HG03039 (cell line): ENCODE results near the gene MAML2.

Source experiments
- ATAC-seq: cut with Tn5 transposase; IDR thresholded peaks from one replicate; pipeline ENCODE4 v1.9.1; 2021; ENCODE audit warnings: mild to moderate bottlenecking, moderate library complexity; ENCODE audit not compliant: unreplicated experiment

MAML2 gene

GRCh38 chr11:96318850-96319249 is 24.1 kb downstream of the MAML2 start:
- ATAC-seq: no peak

DNA sequence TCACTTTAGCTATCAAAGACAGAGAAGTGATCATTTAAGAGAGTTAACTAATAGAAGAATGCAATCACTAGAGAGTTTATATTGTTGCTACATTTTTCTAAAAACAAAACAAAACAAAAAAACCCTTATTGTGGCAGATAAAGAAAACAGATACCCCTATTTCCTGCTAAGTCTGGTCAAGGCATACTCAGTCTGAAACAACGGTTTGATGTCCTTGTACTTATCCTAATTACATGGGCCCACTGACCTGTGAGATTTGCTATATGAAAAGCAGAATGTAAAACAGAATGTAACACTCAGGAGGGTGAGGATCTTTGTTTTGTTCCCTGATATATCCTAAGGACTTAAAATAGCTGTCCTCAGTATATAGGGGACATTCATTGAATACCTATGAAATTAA is 24.6 kb downstream of the MAML2 start:
- no peak for ATAC-seq

DNA sequence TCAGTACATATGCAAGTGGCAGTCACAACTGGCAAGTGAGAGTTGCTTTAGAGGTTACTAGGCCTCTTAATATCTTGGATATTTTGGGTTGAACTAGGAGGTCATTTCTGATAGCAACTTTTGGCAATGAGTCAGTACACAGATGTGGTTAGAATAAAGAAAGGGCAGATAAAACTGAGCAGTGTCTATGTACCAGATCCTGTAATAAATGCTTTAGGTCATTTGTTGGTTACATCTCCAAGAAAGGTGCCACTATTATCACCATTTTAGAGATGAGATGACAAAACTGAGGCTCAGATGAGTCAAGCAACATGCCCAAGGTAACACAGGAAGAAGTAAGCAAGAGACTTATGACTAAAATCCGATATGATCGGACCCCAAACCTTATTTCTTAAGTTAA is 25.0 kb downstream of the MAML2 start:
- no peak for ATAC-seq

- no peak for ATAC-seq
These were observed 25.4 kb downstream of the MAML2 start for GRCh38 chr11:96317571-96317970.

GRCh38 chr11:96316869-96317268 is 26.1 kb downstream of the MAML2 start:
- no peak for ATAC-seq

GRCh38 chr11:96315476-96315875 is 27.5 kb downstream of the MAML2 start:
- no peak for ATAC-seq

GRCh38 chr11:96314326-96315020 is 28.5 kb downstream of the MAML2 start:
- no peak for ATAC-seq

DNA sequence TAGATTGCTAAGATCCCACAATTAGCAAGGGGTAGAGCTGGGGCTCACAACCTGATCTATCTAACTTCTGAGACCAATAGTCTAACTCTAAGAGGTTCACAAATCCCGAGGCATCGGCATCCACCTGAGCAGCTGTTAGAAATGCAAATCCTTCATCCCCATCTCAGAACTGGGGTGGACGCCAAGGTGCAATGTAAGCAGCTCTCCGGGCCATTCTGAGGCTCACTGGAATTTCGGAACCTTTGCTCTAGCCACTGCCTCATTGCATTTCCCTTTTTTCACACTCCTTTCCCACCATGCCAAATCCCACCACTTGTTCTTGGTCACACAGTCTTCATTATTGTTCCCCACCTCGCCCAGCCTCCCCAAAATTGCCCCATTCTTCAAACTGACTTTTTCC is 29.8 kb downstream of the MAML2 start:
- ATAC-seq: no peak

DNA sequence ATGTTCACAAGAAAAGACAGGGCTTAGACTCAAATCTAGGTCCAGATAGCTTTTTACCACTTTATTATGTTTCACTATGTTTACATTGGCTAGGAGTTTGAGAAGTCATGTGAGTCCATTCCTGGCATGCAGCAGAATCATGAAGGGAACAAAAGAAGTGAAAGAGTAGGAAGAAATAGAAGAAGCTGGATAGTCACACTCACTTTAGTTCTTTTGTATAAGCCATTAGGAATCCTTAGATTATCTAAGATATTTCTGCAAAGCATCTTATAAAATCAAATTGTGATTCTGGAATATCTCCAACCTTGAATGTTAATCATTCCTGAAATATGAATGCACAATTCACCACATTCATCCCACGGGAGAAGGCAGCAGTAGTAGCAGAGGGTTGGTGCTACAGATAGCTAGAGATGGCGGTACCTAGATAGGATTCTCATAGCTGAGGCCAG is 31.9 kb downstream of the MAML2 start:
- ATAC-seq: no peak

GRCh38 chr11:96310236-96310635 is 32.8 kb downstream of the MAML2 start:
- ATAC-seq: no peak

DNA sequence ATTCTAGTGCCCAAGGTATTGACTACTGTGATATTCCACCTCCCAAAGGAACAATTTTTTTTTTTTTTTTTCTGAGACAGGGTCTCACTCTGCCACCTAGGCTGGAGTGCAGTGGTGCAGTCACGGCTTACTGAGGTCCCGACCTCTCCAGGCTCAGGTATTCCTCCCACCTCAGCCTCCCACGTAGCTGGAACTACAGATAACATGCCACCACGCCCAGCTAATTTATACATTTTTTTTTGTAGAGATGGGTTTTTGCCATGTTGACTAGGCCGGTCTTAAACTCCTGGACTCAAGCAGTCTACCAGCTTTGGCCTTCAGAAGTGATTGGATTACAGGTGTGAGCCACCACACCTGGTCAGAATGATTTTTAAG is 33.4 kb downstream of the MAML2 start:
- no peak for ATAC-seq

DNA sequence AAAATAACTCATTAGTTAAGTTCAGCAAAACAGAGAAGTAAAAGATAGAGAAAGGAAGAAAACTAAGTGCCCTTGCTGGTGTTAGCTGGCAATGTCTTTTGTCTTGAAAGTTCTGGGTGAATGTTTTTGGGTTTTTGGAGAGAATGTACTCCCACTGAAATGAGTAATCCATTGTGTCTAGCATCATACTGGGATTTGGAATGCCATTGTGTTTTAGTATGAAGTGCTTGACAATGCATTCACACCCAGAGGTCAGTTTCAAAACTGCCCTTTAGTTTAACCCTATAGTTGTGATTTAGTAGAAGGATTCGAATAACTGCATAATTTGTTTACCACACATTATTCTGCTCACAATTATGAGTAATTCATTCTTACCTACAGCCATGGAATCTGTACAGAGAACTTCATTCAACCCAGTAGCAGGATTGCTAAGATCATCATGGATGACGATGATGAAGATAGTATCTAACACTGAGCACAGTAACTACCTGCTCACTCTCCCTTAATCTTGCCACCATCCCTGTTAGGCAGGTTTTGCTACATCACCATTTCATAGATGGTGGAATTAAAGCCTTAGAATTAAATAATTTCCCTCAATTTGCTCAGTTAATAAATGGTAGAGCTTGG is 33.9 kb downstream of the MAML2 start:
- no peak for ATAC-seq

DNA sequence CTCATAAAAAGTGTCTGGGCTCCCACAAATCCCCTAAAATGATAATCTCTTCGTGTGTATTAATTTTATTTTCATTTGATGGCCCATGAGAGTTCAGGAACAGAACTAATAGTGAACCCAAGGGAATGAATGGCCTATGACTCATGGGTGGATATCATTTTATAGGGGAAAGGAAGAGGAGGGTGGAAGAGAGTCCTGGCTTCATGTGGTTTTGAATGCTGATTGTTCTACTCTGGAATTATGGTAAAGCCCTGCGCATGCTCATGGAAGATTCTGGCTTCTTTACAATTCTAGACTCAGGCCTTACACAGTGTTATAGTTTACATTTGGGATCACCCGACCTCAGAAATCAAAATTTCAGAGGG is 35.2 kb downstream of the MAML2 start:
- no peak for ATAC-seq

GRCh38 chr11:96306933-96307775 is 35.8 kb downstream of the MAML2 start:
- ATAC-seq: no peak

DNA sequence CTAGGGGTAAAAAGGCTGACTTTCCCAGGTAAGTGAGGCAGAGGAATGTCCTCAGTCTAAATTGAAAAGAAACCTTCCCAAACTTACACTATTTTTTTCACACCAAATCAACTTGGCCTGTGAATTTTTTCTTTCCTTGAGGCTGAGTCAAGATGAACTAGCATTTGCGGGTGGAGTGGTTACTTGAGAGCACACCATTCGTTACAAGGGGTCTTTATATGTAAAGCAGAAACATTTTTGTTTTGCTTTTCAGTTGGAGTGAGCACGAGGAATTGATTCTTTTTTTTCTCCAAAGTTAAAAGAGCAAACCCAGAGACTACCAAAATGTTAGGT is 36.4 kb downstream of the MAML2 start:
- ATAC-seq: no peak

- ATAC-seq: no peak
These were observed 36.9 kb downstream of the MAML2 start for GRCh38 chr11:96306071-96306470.

- ATAC-seq: no peak
These were observed 39.0 kb downstream of the MAML2 start for GRCh38 chr11:96303980-96304379.

DNA sequence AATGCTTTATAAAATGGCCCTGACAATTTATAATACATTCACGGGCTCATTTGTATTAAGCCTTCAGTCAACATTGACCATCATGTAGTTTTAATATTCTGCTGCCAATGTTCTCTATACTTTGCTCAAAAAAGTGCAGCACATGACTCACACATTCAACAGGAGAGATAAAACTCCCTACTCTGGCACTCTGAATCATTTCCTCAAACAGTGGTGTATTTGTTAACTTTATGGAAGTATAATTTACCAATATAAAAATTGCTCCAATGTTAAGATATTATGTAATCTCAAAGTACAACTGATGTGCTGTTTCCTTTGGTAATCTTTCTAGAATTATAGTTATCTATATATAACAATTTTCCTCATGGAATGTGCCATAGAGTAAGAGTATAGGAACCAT is 39.9 kb downstream of the MAML2 start:
- ATAC-seq: no peak

DNA sequence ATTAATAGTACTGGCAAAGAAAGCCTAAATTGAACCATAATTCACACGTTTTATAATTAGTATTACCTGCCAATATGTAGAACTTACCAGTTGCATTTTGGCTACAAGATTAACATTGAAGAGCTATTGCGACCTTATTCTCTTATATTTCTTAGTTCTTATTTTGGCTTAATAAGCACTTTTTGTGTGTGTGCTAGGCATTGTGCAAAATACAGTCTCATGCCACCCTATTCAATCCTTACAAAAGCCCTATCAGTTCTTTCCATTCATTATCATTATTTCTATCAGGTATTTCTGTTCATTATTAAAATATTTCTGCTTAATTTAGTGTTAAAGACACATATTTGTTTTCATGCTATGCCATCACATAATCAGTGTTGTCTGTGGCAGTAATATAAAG is 41.2 kb downstream of the MAML2 start:
- ATAC-seq: no peak

- ATAC-seq: no peak
These were observed 43.7 kb downstream of the MAML2 start for GRCh38 chr11:96299155-96299888.

- no peak for ATAC-seq
These were observed 47.6 kb downstream of the MAML2 start for GRCh38 chr11:96295369-96295768.
